ENCODE data around the gene INSL3.

Gene INSL3

GRCh38 chr19:17846146-17846545 lies 24.8 kb upstream of the INSL3 start:
- no peak overlapping the region for H3K4me3 ChIP-seq (ENCODE audit: low read depth, low read length)
- H3K4me2 ChIP-seq (ENCODE audit: low read length): no peak overlapping the region
- H4K8ac ChIP-seq (ENCODE audit: low read depth, low read length): no peak overlapping the region
- peaks cover 13% of the 10 kb centered on the region for H3K9me3 ChIP-seq (ENCODE audit: insufficient read depth, low read depth, low read length)
- no peak overlapping the region for H3K23ac ChIP-seq (ENCODE audit: low read length)
- no peak overlapping the region for H3K18ac ChIP-seq (ENCODE audit: low read length)
- no peak overlapping the region for H2BK12ac ChIP-seq (ENCODE audit: low read length)
- no peak overlapping the region for H4K12ac ChIP-seq (ENCODE audit: low read depth, low read length)
- H2AFZ ChIP-seq (ENCODE audit: insufficient read depth, low read length, poor library complexity): no peak overlapping the region
- H3K4ac ChIP-seq (ENCODE audit: low read depth, low read length): no peak overlapping the region
- no peak overlapping the region for H3K9ac ChIP-seq (ENCODE audit: low read length)
- H3K79me2 ChIP-seq (ENCODE audit: control insufficient read depth, insufficient read depth, low read length, poor library complexity): no peaks in the 10 kb centered on the region
- H3K36me3 ChIP-seq (ENCODE audit: control insufficient read depth in 1 of 2, insufficient read depth in 2 of 2, low read length in 2 of 2): no peaks in the 10 kb centered on the region
- no peak overlapping the region for H3K14ac ChIP-seq (ENCODE audit: low read length)
- no peak overlapping the region for H2BK5ac ChIP-seq (ENCODE audit: low read depth, low read length, poor library complexity)
- H2BK120ac ChIP-seq (ENCODE audit: insufficient read depth, low read length, poor library complexity): no peak overlapping the region
- H3K79me1 ChIP-seq (ENCODE audit: low read length): no peaks in the 10 kb centered on the region
- H3K27me3 ChIP-seq (ENCODE audit: insufficient read depth, low read length): peaks cover 14% of the 10 kb centered on the region
- no peak overlapping the region for H2AK5ac ChIP-seq (ENCODE audit: low read length)
- H3K4me1 ChIP-seq (ENCODE audit: control insufficient read depth in 1 of 2, insufficient read depth in 2 of 2, low read length in 2 of 2): peaks cover 6 to 7% of the 10 kb centered on the region in 2 experiments
- WGBS (ENCODE audit: extremely low coverage, insufficient coverage, insufficient read length): no CpG with 5 or more reads among the region's 8 CpGs
- no peak for DNase-seq
- H4K91ac ChIP-seq (ENCODE audit: low read depth, low read length): no peak overlapping the region
- no peak overlapping the region for H3K27ac ChIP-seq (ENCODE audit: low read depth, low read length)

GRCh38 chr19:17843908-17844490 lies 22.7 kb upstream of the INSL3 start:
- no peaks in the 10 kb centered on the region for H3K79me2 ChIP-seq (ENCODE audit: control insufficient read depth, insufficient read depth, low read length, poor library complexity)
- WGBS (ENCODE audit: extremely low coverage, insufficient coverage, insufficient read length): no CpG with 5 or more reads among the region's 14 CpGs
- no peak overlapping the region for H3K9ac ChIP-seq (ENCODE audit: low read length)
- no peak overlapping the region for H4K8ac ChIP-seq (ENCODE audit: low read depth, low read length)
- no peak overlapping the region for H3K23ac ChIP-seq (ENCODE audit: low read length)
- H3K4me3 ChIP-seq (ENCODE audit: low read depth, low read length): no peak overlapping the region
- H2AK5ac ChIP-seq (ENCODE audit: low read length): no peak overlapping the region
- H3K27me3 ChIP-seq (ENCODE audit: insufficient read depth, low read length): peaks cover 15% of the 10 kb centered on the region
- H2BK120ac ChIP-seq (ENCODE audit: insufficient read depth, low read length, poor library complexity): no peak overlapping the region
- no peak for DNase-seq
- no peak overlapping the region for H4K12ac ChIP-seq (ENCODE audit: low read depth, low read length)
- H3K14ac ChIP-seq (ENCODE audit: low read length): no peak overlapping the region
- H3K9me3 ChIP-seq (ENCODE audit: insufficient read depth, low read depth, low read length): peaks cover 14% of the 10 kb centered on the region
- no peaks in the 10 kb centered on the region for H3K36me3 ChIP-seq (ENCODE audit: control insufficient read depth in 1 of 2, insufficient read depth in 2 of 2, low read length in 2 of 2)
- no peak overlapping the region for H3K27ac ChIP-seq (ENCODE audit: low read depth, low read length)
- no peak overlapping the region for H3K18ac ChIP-seq (ENCODE audit: low read length)
- no peak overlapping the region for H2BK5ac ChIP-seq (ENCODE audit: low read depth, low read length, poor library complexity)
- peaks cover 2 to 6% of the 10 kb centered on the region in 2 experiments for H3K4me1 ChIP-seq (ENCODE audit: control insufficient read depth in 1 of 2, insufficient read depth in 2 of 2, low read length in 2 of 2)
- no peak overlapping the region for H2AFZ ChIP-seq (ENCODE audit: insufficient read depth, low read length, poor library complexity)
- no peaks in the 10 kb centered on the region for H3K79me1 ChIP-seq (ENCODE audit: low read length)
- H4K91ac ChIP-seq (ENCODE audit: low read depth, low read length): no peak overlapping the region
- no peak overlapping the region for H3K4me2 ChIP-seq (ENCODE audit: low read length)
- H2BK12ac ChIP-seq (ENCODE audit: low read length): no peak overlapping the region
- H3K4ac ChIP-seq (ENCODE audit: low read depth, low read length): no peak overlapping the region

- no peak overlapping the region for H2AK5ac ChIP-seq (ENCODE audit: low read length)
- no peak overlapping the region for H3K23ac ChIP-seq (ENCODE audit: low read length)
- no peak overlapping the region for H2BK120ac ChIP-seq (ENCODE audit: insufficient read depth, low read length, poor library complexity)
- H3K36me3 ChIP-seq (ENCODE audit: control insufficient read depth in 1 of 2, insufficient read depth in 2 of 2, low read length in 2 of 2): no peaks in the 10 kb centered on the region
- H3K9ac ChIP-seq (ENCODE audit: low read length): no peak overlapping the region
- H3K4me2 ChIP-seq (ENCODE audit: low read length): no peak overlapping the region
- H3K27ac ChIP-seq (ENCODE audit: low read depth, low read length): no peak overlapping the region
- no peaks in the 10 kb centered on the region for H3K79me1 ChIP-seq (ENCODE audit: low read length)
- H4K8ac ChIP-seq (ENCODE audit: low read depth, low read length): no peak overlapping the region
- peaks cover 14% of the 10 kb centered on the region for H3K9me3 ChIP-seq (ENCODE audit: insufficient read depth, low read depth, low read length)
- H3K14ac ChIP-seq (ENCODE audit: low read length): no peak overlapping the region
- no peak overlapping the region for H3K18ac ChIP-seq (ENCODE audit: low read length)
- H2AFZ ChIP-seq (ENCODE audit: insufficient read depth, low read length, poor library complexity): no peak overlapping the region
- no peak overlapping the region for H3K4me3 ChIP-seq (ENCODE audit: low read depth, low read length)
- no peak for DNase-seq
- H3K4ac ChIP-seq (ENCODE audit: low read depth, low read length): no peak overlapping the region
- no CpG with 5 or more reads among the region's 9 CpGs for WGBS (ENCODE audit: extremely low coverage, insufficient coverage, insufficient read length)
- no peak overlapping the region for H2BK12ac ChIP-seq (ENCODE audit: low read length)
- H3K27me3 ChIP-seq (ENCODE audit: insufficient read depth, low read length): peaks cover 15% of the 10 kb centered on the region
- H2BK5ac ChIP-seq (ENCODE audit: low read depth, low read length, poor library complexity): no peak overlapping the region
- no peak overlapping the region for H4K12ac ChIP-seq (ENCODE audit: low read depth, low read length)
- H3K4me1 ChIP-seq (ENCODE audit: control insufficient read depth in 1 of 2, insufficient read depth in 2 of 2, low read length in 2 of 2): peaks cover 2 to 6% of the 10 kb centered on the region in 2 experiments
- no peaks in the 10 kb centered on the region for H3K79me2 ChIP-seq (ENCODE audit: control insufficient read depth, insufficient read depth, low read length, poor library complexity)
- H4K91ac ChIP-seq (ENCODE audit: low read depth, low read length): no peak overlapping the region
These were observed 22.0 kb upstream of the INSL3 start for GRCh38 chr19:17843292-17843827.

- WGBS (ENCODE audit: extremely low coverage, insufficient coverage, insufficient read length): no CpG with 5 or more reads among the region's 20 CpGs
- no peak for DNase-seq
These were observed 21.5 kb upstream of the INSL3 start for GRCh38 chr19:17842663-17843291.

More at GRCh38 chr19:17842663-17843291, 21.5 kb upstream of the INSL3 start:
- Histone ChIP-seq H3K36me3 (ENCODE audit: control insufficient read depth in 1 of 2, insufficient read depth in 2 of 2, low read length in 2 of 2) (no peaks in the 10 kb centered on the region), H3K4ac (ENCODE audit: low read depth, low read length) (no peak overlapping the region), H4K12ac (ENCODE audit: low read depth, low read length) (no peak overlapping the region), H4K8ac (ENCODE audit: low read depth, low read length) (no peak overlapping the region), H2BK5ac (ENCODE audit: low read depth, low read length, poor library complexity) (no peak overlapping the region), H3K79me1 (ENCODE audit: low read length) (no peaks in the 10 kb centered on the region), H2BK120ac (ENCODE audit: insufficient read depth, low read length, poor library complexity) (no peak overlapping the region), H3K9ac (ENCODE audit: low read length) (no peak overlapping the region), H2AFZ (ENCODE audit: insufficient read depth, low read length, poor library complexity) (no peak overlapping the region), H3K18ac (ENCODE audit: low read length) (no peak overlapping the region), H3K4me2 (ENCODE audit: low read length) (no peak overlapping the region), H3K27ac (ENCODE audit: low read depth, low read length) (no peak overlapping the region), H3K9me3 (ENCODE audit: insufficient read depth, low read depth, low read length) (peaks cover 14% of the 10 kb centered on the region), H2BK12ac (ENCODE audit: low read length) (no peak overlapping the region), H3K79me2 (ENCODE audit: control insufficient read depth, insufficient read depth, low read length, poor library complexity) (no peaks in the 10 kb centered on the region), H3K14ac (ENCODE audit: low read length) (no peak overlapping the region), H3K4me1 (ENCODE audit: control insufficient read depth in 1 of 2, insufficient read depth in 2 of 2, low read length in 2 of 2) (peaks cover 2 to 6% of the 10 kb centered on the region in 2 experiments), H3K23ac (ENCODE audit: low read length) (no peak overlapping the region), H3K27me3 (ENCODE audit: insufficient read depth, low read length) (peaks cover 15% of the 10 kb centered on the region), H2AK5ac (ENCODE audit: low read length) (no peak overlapping the region), H4K91ac (ENCODE audit: low read depth, low read length) (no peak overlapping the region), H3K4me3 (ENCODE audit: low read depth, low read length) (no peak overlapping the region)

Measured in trophoblast cell (in vitro differentiated cells and primary cell).